GM12892 (cell line): Measurements from ENCODE around the gene ZNF726.
"Not testable (repeated sequence)": the region's sequence is repeated elsewhere in the genome, so short reads cannot be mapped to it uniquely, and the experiment has no call there.

ENCODE experiments used
- POLR2A ChIP-seq: IDR thresholded peaks from 2 replicates; pipeline ENCODE4 v1.6.1; 2011; ENCODE audit warnings: low read depth, low read length, control low read depth
- TAF1 ChIP-seq: IDR thresholded peaks from 2 replicates; pipeline ENCODE4 v1.6.1; 2011; ENCODE audit warnings: low read depth, mild to moderate bottlenecking, control low read depth, low read length, borderline replicate concordance

DNA sequence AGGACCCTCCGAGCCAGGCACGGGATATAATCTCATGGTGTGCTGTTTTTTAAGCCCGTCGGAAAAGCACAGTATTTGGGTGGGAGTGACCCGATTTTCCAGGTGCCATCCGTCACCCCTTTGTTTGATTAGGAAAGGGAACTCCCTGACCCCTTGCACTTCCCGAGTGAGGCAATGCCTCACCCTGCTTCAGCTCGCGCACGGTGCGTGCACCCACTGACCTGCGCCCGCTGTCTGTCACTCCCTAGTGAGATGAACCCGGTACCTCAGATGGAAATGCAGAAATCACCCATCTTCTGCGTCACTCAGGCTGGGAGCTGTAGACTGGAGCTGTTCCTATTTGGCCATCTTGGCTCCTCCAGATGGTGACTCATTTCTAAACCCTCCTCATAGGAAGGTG lies 18.6 kb upstream of the ZNF726 start:
- TF ChIP-seq POLR2A, TAF1: not testable (repeated sequence)
